Activated T-helper 1 cell treated with anti-CD3 and anti-CD28 coated beads, Interleukin-12 subunit alpha, Interleukin-12 subunit beta, Interleukin-2, Interleukin-4 antibody, amounts not matched to agents 30 ng/mL and 10 ng/mL and 1 ng/mL, durations not matched to agents 14 hours and 24 hours and 36 hours (primary cell): ENCODE results near the gene AMIGO2. TPM values are rescaled to one million over a fixed set of nuclear protein-coding genes. Genes with fewer than 3 reads are reported as not detected.

Experiments used
- DNase-seq: peaks from one replicate; pipeline ENCODE4 v3.0.0; 2021; ENCODE audit warnings: low spot score
- H3K27ac Mint-ChIP-seq: one replicate; pipeline ENCODE4 v1.8.0; 2021; ENCODE audit warnings: mild to moderate bottlenecking, mixed read lengths
- H3K27me3 Mint-ChIP-seq: one replicate; pipeline ENCODE4 v1.8.0; 2022; ENCODE audit warnings: mild to moderate bottlenecking, moderate library complexity, mixed read lengths; ENCODE audit not compliant: insufficient read depth
- H3K36me3 Mint-ChIP-seq: one replicate; pipeline ENCODE4 v1.8.0; 2021; ENCODE audit warnings: low read depth, mixed read lengths
- H3K4me1 Mint-ChIP-seq: one replicate; pipeline ENCODE4 v1.8.0; 2021; ENCODE audit warnings: low read depth, mixed read lengths
- H3K4me3 Mint-ChIP-seq: one replicate; pipeline ENCODE4 v1.8.0; 2021; ENCODE audit warnings: mild to moderate bottlenecking, moderate library complexity, mixed read lengths
- H3K9me3 Mint-ChIP-seq: one replicate; pipeline ENCODE4 v1.8.0; 2021; ENCODE audit warnings: mixed read lengths
- intact Hi-C: fragments of 100-400 bp; cut with micrococcal nuclease; formaldehyde crosslinking; loops from one replicate; pipeline ENCODE4 v1.15.1; 2024
- total RNA-seq: library from RNA; stranded (reverse); gene quantifications from 2 replicates; pipeline ENCODE4 v1.2.3, GENCODE V29; 2022

Gene AMIGO2
- total RNA-seq, 1 donor from 2014 or later, result 11.6 TPM

GRCh38 chr12:47033789-47034555 lies 45.8 kb downstream of the AMIGO2 start:
- intact Hi-C loops, result loop anchor here (2.0 to 10.0 kb wide), 7 partner anchors 45 to 721 kb away; partner anchors contain the start of genes AMIGO2, PCED1B and RAPGEF3
- Mint-ChIP-seq H3K27me3 (no peaks in the 10 kb centered on the region), H3K4me3 (no peak overlapping the region), H3K4me1 (peaks cover 16% of the 10 kb centered on the region), H3K27ac (no peak overlapping the region), H3K9me3 (no peaks in the 10 kb centered on the region), H3K36me3 (no peaks in the 10 kb centered on the region)
- DNase-seq, result no peak

GRCh38 chr12:47033081-47033480 lies 46.7 kb downstream of the AMIGO2 start:
- DNase-seq, result no peak
- peaks cover 2% of the 10 kb centered on the region for H3K27me3 Mint-ChIP-seq
- intact Hi-C loops, result loop anchor here (2.0 to 10.0 kb wide), 7 partner anchors 46 to 722 kb away; partner anchors contain the start of genes AMIGO2, PCED1B and RAPGEF3
- H3K4me3 Mint-ChIP-seq, result no peak overlapping the region
- H3K27ac Mint-ChIP-seq, result no peak overlapping the region
- H3K9me3 Mint-ChIP-seq, result no peaks in the 10 kb centered on the region
- H3K4me1 Mint-ChIP-seq, result peaks cover 11% of the 10 kb centered on the region
- H3K36me3 Mint-ChIP-seq, result no peaks in the 10 kb centered on the region

- no peak overlapping the region for H3K4me3 Mint-ChIP-seq
- DNase-seq, result no peak
- no peaks in the 10 kb centered on the region for H3K9me3 Mint-ChIP-seq
- no peak overlapping the region for H3K27ac Mint-ChIP-seq
- intact Hi-C loops, result loop anchor here (1.0 to 10.0 kb wide), 11 partner anchors 46 to 722 kb away; partner anchors contain the start of genes AMIGO2, PCED1B and RAPGEF3
- peaks cover 11% of the 10 kb centered on the region for H3K4me1 Mint-ChIP-seq
- H3K36me3 Mint-ChIP-seq, result no peaks in the 10 kb centered on the region
- H3K27me3 Mint-ChIP-seq, result peaks cover 6% of the 10 kb centered on the region
These were observed 47.1 kb downstream of the AMIGO2 start for GRCh38 chr12:47032644-47033043.

GRCh38 chr12:47029903-47030302 lies 49.9 kb downstream of the AMIGO2 start:
- H3K36me3 Mint-ChIP-seq, result no peaks in the 10 kb centered on the region
- intact Hi-C loops, result loop anchor here (5.0 to 10.0 kb wide), 3 partner anchors 327 to 725 kb away; partner anchors contain the start of gene RAPGEF3
- H3K4me1 Mint-ChIP-seq, result peaks cover 11% of the 10 kb centered on the region
- H3K27me3 Mint-ChIP-seq, result peaks cover 13% of the 10 kb centered on the region
- no peak for DNase-seq
- H3K27ac Mint-ChIP-seq, result no peak overlapping the region
- no peaks in the 10 kb centered on the region for H3K9me3 Mint-ChIP-seq
- H3K4me3 Mint-ChIP-seq, result no peak overlapping the region

GRCh38 chr12:47028981-47029708 lies 50.6 kb downstream of the AMIGO2 start:
- DNase-seq, result no peak
- H3K36me3 Mint-ChIP-seq, result no peaks in the 10 kb centered on the region
- H3K4me3 Mint-ChIP-seq, result no peak overlapping the region
- H3K27ac Mint-ChIP-seq, result no peak overlapping the region
- intact Hi-C loops, result no loop called here
- peaks cover 11% of the 10 kb centered on the region for H3K4me1 Mint-ChIP-seq
- H3K9me3 Mint-ChIP-seq, result no peaks in the 10 kb centered on the region
- H3K27me3 Mint-ChIP-seq, result peaks cover 13% of the 10 kb centered on the region

GRCh38 chr12:47028186-47028585 lies 51.6 kb downstream of the AMIGO2 start:
- peaks cover 13% of the 10 kb centered on the region for H3K27me3 Mint-ChIP-seq
- no peak for DNase-seq
- H3K27ac Mint-ChIP-seq, result no peak overlapping the region
- H3K36me3 Mint-ChIP-seq, result no peaks in the 10 kb centered on the region
- H3K4me3 Mint-ChIP-seq, result no peak overlapping the region
- peaks cover 2% of the 10 kb centered on the region for H3K4me1 Mint-ChIP-seq
- intact Hi-C loops, result no loop called here
- no peaks in the 10 kb centered on the region for H3K9me3 Mint-ChIP-seq

Other genes with a start within 250 kb of the AMIGO2 start
- gene PCED1B, start 338 bp downstream of the AMIGO2 start, total RNA-seq, result 50.8 and 55.5 TPM in 2 replicates